T-helper 1 cell (primary cell): ENCODE results near the gene B4GALT2.
A peak's percentile ranks its signal among the peaks of the same experiment; 100 is the strongest.

ENCODE experiments used
- DNase-seq, 5 donors: peaks; one replicate each; pipeline ENCODE4 v3.0.0-alpha.2; 2012 to 2020

Gene B4GALT2

DNA sequence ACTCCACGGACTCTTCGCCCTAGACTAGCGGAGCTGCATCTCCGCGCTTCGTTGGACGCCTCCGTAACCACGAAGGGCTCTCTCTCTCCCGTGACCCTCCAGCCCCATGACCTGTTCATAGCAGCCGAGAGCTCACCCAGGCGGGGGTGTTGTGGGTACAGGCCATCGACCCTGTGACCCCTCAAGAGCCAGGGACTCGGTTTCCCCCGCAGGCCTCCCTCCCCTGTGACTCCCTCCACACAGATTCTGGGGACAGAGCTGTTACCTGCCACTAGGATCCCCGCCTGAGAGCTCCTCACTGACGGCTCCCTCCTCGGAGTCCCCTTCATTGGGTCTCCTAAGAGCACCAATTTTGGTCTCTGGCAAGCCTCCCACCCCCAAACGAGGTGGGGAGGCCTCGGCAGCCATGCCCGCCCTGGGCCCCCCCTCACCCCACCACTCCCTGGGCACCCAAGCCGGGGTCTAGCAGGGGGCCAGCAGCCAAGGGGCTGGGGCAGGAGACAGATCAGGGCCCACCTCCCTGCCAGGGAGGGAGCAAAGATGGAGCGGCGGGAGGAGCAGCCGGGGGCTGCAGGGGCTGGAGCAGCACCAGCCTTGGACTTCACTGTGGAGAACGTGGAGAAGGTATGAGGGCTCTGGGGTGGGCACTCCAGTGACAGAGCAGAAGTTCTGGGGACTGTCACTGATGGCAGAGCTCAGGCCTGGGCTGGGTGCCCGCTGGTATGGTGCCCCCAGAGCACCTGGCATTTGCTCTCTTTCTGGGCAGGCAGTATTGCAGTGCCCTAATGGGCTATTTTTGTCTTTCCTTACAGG lies 31.7 kb upstream of the B4GALT2 start:
- peak in 1 of 5 donors; percentile 12 for DNase-seq

- no peak for DNase-seq
Observed at GRCh38 chr1:43947874-43948437, 31.1 kb upstream of the B4GALT2 start.

DNA sequence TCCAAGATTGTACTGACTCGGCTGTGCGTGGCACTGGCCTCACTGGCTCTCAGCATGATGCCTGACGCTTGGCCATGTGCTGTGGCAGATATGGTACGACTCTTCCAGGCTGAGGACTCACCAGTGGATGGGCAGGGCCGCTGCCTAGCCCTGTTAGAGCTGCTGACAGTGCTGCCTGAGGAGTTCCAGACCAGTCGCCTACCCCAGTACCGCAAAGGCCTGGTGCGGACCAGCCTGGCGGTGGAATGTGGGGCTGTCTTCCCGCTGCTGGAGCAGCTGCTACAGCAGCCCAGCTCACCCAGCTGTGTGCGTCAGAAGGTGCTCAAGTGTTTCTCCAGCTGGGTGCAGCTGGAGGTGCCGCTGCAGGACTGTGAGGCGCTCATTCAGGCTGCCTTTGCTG lies 29.3 kb upstream of the B4GALT2 start:
- DNase-seq, result no peak

- no peak for DNase-seq
Observed at GRCh38 chr1:43951021-43951985, 27.7 kb upstream of the B4GALT2 start.

- DNase-seq, result no peak
Observed at GRCh38 chr1:43952731-43953346, 26.2 kb upstream of the B4GALT2 start.

DNA sequence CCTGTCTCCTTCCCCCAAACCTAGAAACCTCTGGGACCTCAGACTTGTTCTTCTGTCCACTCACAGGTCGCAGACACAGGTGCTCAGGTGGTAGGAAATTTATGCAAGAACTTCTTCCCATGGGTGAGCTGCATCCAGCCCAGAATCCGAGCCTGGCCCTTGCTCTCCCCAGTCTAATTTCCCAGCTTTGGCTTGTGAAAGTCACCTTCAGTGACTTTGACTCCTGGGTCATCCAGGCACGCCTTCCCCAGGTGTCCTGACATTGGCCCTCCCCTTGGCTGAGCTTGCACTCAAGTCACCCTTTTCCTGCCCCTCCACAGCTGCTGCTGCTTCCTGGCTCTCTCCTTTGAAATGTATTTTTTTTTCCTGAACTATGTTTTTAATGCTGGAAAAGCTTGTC lies 25.6 kb upstream of the B4GALT2 start:
- DNase-seq, result no peak

DNA sequence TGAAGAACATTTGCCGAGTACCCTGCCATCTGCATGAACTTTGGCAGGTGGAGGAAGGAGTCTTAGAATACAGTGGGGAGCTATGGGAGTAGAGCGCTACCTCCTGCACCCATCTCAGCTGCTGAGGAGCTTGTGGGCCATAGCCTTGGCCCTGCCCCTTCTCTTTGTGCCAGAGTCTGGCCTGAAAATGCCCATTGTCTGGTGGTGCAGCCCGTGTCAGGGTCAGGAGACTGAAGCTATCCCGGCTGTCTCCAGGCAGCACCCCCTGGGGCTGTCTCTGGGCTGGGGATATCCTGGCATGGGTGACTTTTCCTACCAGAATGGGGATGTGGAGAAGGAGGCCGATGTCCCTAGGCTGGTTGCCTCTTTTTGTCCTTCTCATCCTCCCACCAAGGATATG lies 25.0 kb upstream of the B4GALT2 start:
- no peak for DNase-seq

DNA sequence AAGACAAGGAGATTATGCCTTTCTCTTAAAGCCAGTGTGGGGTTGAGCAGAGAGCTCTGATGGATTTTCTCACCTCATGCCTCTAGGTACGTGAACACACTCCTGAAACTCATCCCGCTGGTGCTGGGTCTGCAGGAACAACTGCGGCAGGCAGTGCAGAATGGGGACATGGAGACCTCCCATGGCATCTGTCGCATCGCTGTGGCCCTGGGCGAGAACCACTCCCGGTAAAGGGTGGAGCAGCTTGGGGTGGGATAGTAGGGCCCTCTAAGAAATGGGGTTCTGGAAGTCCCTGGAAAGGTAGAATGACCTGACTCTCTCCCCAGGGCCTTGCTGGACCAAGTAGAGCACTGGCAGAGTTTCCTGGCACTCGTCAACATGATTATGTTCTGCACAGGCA lies 22.8 kb upstream of the B4GALT2 start:
- no peak for DNase-seq

- DNase-seq, result no peak
Observed at GRCh38 chr1:43957407-43958040, 21.5 kb upstream of the B4GALT2 start.

GRCh38 chr1:43958351-43959255 lies 20.4 kb upstream of the B4GALT2 start:
- no peak for DNase-seq

DNA sequence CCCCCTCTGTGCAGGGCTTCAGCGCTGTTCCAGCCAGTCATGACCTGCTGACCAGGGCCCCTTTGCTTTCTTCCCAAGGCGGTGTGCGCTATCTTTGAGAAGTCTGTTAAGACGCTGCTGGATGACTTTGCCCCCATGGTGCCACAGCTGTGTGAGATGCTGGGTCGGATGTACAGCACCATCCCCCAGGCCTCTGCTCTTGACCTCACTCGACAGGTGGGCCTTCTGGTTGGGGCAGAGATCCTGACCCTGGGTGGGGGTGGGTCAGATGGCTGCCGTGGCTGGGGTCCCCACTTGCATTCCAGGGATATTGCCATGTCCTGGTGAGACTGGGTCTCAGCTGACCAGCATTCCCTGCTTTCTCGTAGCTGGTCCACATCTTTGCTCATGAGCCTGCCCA lies 18.2 kb upstream of the B4GALT2 start:
- DNase-seq, result no peak

DNA sequence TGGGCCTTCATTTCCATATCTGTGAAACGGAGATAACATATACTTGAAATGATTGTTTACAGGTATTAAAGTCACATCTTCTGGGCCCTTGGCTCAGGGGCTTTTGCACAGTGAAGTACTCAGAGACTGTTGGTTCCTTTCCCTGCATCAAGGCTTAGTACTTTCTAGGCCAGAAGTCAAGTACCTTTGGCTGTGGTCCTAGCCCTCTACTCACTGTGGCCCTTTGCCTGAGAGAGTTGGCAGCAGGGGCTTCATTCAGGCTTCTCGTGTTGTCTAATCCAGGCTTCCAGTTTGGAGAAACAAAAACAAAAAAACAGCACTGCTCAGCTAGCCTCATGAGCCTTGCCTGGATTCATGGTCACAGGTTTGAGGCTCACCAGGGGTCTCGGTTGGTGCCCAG lies 17.3 kb upstream of the B4GALT2 start:
- DNase-seq, result no peak

DNA sequence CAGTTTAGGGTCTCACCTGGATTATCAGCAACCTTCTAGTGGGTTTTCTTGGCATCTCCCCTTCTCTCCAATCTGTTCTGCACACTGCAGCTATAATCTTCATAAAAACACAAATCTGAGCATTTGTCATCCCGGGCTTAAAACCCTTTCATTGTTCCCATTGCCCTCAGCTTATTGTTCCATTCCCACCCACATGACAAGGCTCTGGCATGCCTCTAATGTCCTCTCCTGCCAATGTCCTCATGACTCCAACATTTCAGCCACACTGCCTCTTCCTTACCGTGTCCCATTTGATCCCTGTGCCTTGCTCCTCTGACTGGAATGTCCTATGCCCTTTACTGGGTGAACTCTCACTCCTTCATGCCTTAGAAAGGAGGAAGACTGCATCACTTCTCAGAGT lies 16.7 kb upstream of the B4GALT2 start:
- DNase-seq, result no peak

DNA sequence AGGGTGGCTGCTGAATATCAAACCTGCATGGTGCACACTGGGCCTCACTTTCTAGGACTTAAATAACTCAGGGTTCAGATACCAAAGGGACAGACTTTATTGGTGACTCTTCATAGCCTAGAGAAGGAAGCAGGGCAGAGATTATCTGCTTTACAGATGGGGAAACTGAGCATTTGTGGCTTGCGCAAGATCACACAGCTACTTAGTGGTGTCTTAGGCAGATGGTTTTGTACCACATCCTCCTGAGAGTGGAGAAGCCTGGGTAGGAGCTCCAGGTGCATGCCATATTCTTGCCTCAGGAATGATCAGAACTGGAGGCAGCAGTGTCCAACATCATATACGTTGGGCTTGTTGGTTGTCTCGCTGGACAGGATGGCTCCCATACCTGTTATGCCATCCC lies 16.0 kb upstream of the B4GALT2 start:
- DNase-seq, result no peak

- no peak for DNase-seq
Observed at GRCh38 chr1:43963890-43964289, 15.1 kb upstream of the B4GALT2 start.

DNA sequence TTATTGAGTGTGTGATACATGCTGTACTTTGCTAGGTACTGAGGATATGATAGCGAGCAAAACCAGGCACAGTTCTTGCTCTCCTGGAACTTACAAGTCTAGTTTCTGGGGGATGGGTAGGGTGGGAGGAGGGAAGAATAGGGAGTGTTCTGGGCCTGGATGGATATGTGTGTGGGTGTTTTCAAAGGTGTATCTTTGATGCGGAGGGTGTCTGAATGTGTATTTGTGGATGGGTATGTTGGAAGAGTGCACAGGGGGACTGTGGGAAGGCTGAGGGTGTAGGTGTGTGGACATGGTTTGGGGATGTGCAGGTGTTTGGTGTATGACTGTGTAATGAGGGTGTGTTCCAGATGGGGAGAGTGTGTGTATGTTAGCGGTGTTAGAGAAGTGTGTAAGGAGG lies 13.7 kb upstream of the B4GALT2 start:
- no peak for DNase-seq

DNA sequence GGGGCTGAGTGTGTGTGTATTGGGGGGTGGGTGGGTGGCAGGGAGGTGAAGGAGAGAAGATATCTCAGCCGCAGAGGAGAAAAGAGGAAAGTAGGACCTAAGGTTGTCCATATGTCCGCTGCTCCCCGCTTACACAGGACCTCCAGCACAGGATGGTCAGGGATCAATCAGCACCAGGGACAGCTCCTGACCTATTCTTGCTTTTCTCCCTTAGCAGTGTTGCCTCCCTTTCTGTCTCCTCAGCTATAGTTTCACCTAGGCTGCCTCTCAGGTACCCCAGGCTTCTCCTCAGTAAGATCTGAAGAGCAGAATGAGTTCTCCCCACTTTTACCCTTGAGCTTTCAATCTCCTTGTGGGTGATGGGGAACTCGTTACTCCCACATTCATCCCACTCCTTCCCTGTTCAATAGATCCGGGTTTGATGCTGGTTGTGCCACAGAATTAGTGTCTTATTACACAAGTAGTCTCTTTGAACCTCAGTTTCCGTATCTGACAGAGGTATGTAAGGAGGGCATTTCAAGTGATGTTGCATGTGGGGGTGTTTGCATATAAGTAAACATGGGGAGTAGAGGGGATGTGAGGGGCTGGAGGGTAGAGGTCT lies 10.6 kb upstream of the B4GALT2 start:
- no peak for DNase-seq

GRCh38 chr1:43969416-43969745 lies 9.6 kb upstream of the B4GALT2 start:
- no peak for DNase-seq

DNA sequence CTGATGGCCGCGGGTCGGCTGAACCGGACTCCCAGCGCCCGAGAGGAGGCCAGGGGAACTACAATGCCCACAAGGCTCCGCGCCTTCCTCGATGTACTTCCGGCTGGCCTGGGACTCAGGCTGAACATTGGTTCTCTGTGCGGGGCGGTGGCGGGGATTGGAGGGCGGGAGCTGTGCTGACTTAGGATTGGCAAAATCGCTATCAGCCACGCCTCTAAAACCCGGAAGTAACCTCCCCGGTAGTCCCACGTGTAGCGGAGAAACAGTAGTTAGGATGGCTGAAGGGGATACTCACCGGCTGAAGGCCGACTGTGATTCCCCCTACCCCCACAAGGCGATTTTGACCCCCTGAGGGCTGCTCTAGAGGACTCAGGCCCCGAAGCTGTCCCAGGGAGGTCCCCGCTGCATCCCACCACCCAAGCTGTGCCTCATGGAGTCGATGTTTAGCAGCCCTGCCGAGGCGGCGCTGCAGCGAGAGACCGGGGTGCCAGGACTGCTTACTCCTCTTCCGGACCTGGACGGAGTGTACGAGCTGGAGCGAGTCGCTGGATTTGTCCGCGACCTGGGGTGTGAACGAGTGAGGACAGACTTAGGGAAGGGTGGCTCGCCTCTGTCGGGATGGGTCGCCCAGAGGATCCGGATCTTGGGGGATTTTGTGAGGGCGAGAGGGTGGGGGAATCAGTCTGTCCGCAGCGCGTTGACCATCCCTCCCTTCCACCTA lies 9.1 kb upstream of the B4GALT2 start, which contains the start of gene DPH2:
Gene DPH2, plus strand, starts transcription at position 265 of the 721 bp plus-strand sequence. Its CDS starts 166 bp downstream, at position 431.
- DNase-seq, result peak; percentile 89 to 96 (median 94)

- no peak for DNase-seq
Observed at GRCh38 chr1:43970502-43970901, 8.5 kb upstream of the B4GALT2 start.
